Peyer's patch (tissue), 4 donors: ENCODE measurements around the gene SCARF1. TPM values are rescaled to one million over a fixed set of nuclear protein-coding genes. Genes with fewer than 3 reads are reported as not detected.
A peak's percentile ranks its signal among the peaks of the same experiment; 100 is the strongest.

ENCODE experiments used
- DNase-seq, 3 donors: peaks; one replicate each; pipeline ENCODE4 v3.0.0-alpha.2; 2017 to 2019
- H3K27ac ChIP-seq, 4 donors: fragments of 200-600 bp; sonication (generic); one replicate each; pipeline ENCODE4 v1.5.1; 2016 to 2019
- H3K27me3 ChIP-seq, 2 donors: fragments of 200-600 bp; sonication (generic); one replicate each; pipeline ENCODE4 v1.5.1; 2019
- H3K36me3 ChIP-seq, 3 donors: fragments of 200-600 bp; sonication (generic); one replicate each; pipeline ENCODE4 v1.5.1; 2016 to 2019
- H3K4me1 ChIP-seq, 4 donors: fragments of 200-600 bp; sonication (generic); one replicate each; pipeline ENCODE4 v1.5.1; 2016 to 2019
- H3K4me3 ChIP-seq, 4 donors: fragments of 200-600 bp; sonication (generic); 1 replicate in 3 of 4; 2 replicates in 1 of 4; pipeline ENCODE4 v1.5.1; 2016 to 2019; ENCODE audit warnings: mild to moderate bottlenecking in 1 of 4
- H3K9me3 ChIP-seq, 4 donors: fragments of 200-600 bp; sonication (generic); one replicate each; pipeline ENCODE4 v1.5.1; 2016 to 2019; ENCODE audit warnings: mild to moderate bottlenecking in 1 of 4
- CTCF ChIP-seq, 6 experiments: fragments of 450-650 bp in 4 of 6; fragments of 200-600 bp in 2 of 6; sonication (generic) in 1 of 6; IDR thresholded peaks; one replicate each; pipeline ENCODE4 v1.5.1; 2017 to 2019; ENCODE audit warnings: antibody characterized with exemption in 6 of 6, mild to moderate bottlenecking in 3 of 6, moderate library complexity in 1 of 6
- POLR2A ChIP-seq, 2 donors: fragments of 450-650 bp; IDR thresholded peaks; one replicate each; pipeline ENCODE4 v1.5.1; 2017; ENCODE audit warnings: antibody characterized with exemption in 2 of 2, mild to moderate bottlenecking in 2 of 2, moderate library complexity in 2 of 2
- total RNA-seq, 4 donors: library from RNA; depleted of rRNA; stranded (reverse); fragments of >200 nt; gene quantifications; one replicate each; pipeline ENCODE4 v1.1.0, GENCODE V29; 2016

SCARF1 gene
- total RNA-seq, 4 donors from 2014 or later: 9.8 to 32.2 (median 20.3) TPM

- H3K4me3 ChIP-seq: peak overlapping the region; percentile 76 to 89 (median 84)
- no peaks in the 10 kb centered on the region for H3K9me3 ChIP-seq
- peak; percentile 96 to 98 (median 97) for DNase-seq
- peak; percentile 40 to 67 (median 50) for TF ChIP-seq CTCF (IDR thresholded peaks at IDR 0.05)
- TF ChIP-seq POLR2A (IDR thresholded peaks at IDR 0.05): peak; percentile 35 to 50
- no peaks in the 10 kb centered on the region for H3K36me3 ChIP-seq
- peaks cover 0 to 20% (median 15%) of the 10 kb centered on the region in 4 donors for H3K4me1 ChIP-seq
- no peaks in the 10 kb centered on the region for H3K27me3 ChIP-seq
- H3K27ac ChIP-seq: peak overlapping the region; percentile 87 to 99 (median 91)
Observed at GRCh38 chr17:1628856-1629503, 16.6 kb downstream of the SCARF1 start.

- DNase-seq: peak; percentile 85 to 92 (median 90)
- peaks cover 0 to 20% (median 15%) of the 10 kb centered on the region in 4 donors for H3K4me1 ChIP-seq
- peak within 1 kb of the TSS; percentile 87 to 99 (median 91) for H3K27ac ChIP-seq
- no peaks in the 10 kb centered on the region for H3K27me3 ChIP-seq
- H3K4me3 ChIP-seq: peak within 1 kb of the TSS; percentile 76 to 89 (median 84)
- H3K36me3 ChIP-seq: no peaks in the 10 kb centered on the region
- no peaks in the 10 kb centered on the region for H3K9me3 ChIP-seq
- TF ChIP-seq CTCF (IDR thresholded peaks at IDR 0.05) (no peak), POLR2A (IDR thresholded peaks at IDR 0.05) (peak; percentile 45 to 63)
Observed at GRCh38 chr17:1627982-1628855, 17.3 kb downstream of the SCARF1 start, which contains the start of gene SLC43A2. SLC43A2 (minus strand) TSS chr17:1628834; CDS start chr17:1627874, 960 bp downstream.

GRCh38 chr17:1627182-1627981, 18.1 kb downstream of the SCARF1 start:
- Histone ChIP-seq H3K27ac (peak overlapping the region; percentile 87 to 99 (median 91)), H3K36me3 (no peaks in the 10 kb centered on the region), H3K9me3 (no peaks in the 10 kb centered on the region), H3K27me3 (no peaks in the 10 kb centered on the region), H3K4me1 (peaks cover 0 to 20% (median 15%) of the 10 kb centered on the region in 4 donors), H3K4me3 (peak overlapping the region; percentile 76 to 89 (median 84))
- TF ChIP-seq POLR2A (IDR thresholded peaks at IDR 0.05) (peak in 1 of 2 donors; percentile 32), CTCF (IDR thresholded peaks at IDR 0.05) (no peak)
- DNase-seq: peak in 2 of 3 donors; percentile 77 to 80

GRCh38 chr17:1626333-1626732, 19.2 kb downstream of the SCARF1 start:
- Histone ChIP-seq H3K27ac (peak overlapping the region; percentile 87 to 99 (median 91)), H3K27me3 (no peaks in the 10 kb centered on the region), H3K9me3 (no peaks in the 10 kb centered on the region), H3K4me3 (peak overlapping the region in 2 of 4 donors; percentile 76 to 86), H3K4me1 (peaks cover 0 to 20% (median 15%) of the 10 kb centered on the region in 4 donors), H3K36me3 (no peaks in the 10 kb centered on the region)
- TF ChIP-seq CTCF (IDR thresholded peaks at IDR 0.05) (no peak), POLR2A (IDR thresholded peaks at IDR 0.05) (peak; percentile 62 to 64)
- no peak for DNase-seq

GRCh38 chr17:1625581-1625980, 20.0 kb downstream of the SCARF1 start:
- H3K27me3 ChIP-seq: no peaks in the 10 kb centered on the region
- peaks cover 0 to 23% (median 17%) of the 10 kb centered on the region in 4 donors for H3K4me1 ChIP-seq
- TF ChIP-seq CTCF (IDR thresholded peaks at IDR 0.05): no peak
- TF ChIP-seq POLR2A (IDR thresholded peaks at IDR 0.05): no peak
- no peaks in the 10 kb centered on the region for H3K9me3 ChIP-seq
- no peak overlapping the region for H3K4me3 ChIP-seq
- H3K27ac ChIP-seq: peak overlapping the region in 3 of 4 donors; percentile 50 to 99 (median 88)
- H3K36me3 ChIP-seq: no peaks in the 10 kb centered on the region
- no peak for DNase-seq
